NCI-H460 (cell line): ENCODE results near the gene PKD1L1. TPM values are rescaled to one million over a fixed set of nuclear protein-coding genes. Genes with fewer than 3 reads are reported as not detected.
"Not testable (repeated sequence)": the region's sequence is repeated elsewhere in the genome, so short reads cannot be mapped to it uniquely, and the experiment has no call there.

Experiments
- DNase-seq: peaks from one replicate; pipeline ENCODE4 v3.0.0-alpha.2; 2016; ENCODE audit warnings: low read depth; ENCODE audit errors: extremely low read depth
- total RNA-seq: library from RNA; depleted of rRNA; stranded (reverse); fragments of >200 nt; shearing (Covaris generic); gene quantifications from 2 replicates; pipeline ENCODE4 v1.2.3, GENCODE V29; 2014

PKD1L1 gene
- total RNA-seq, 1 experiment from 2014 or later = 0.05 TPM

- peak; percentile 23 for DNase-seq
These were observed 143.3 kb downstream of the PKD1L1 start for GRCh38 chr7:47804767-47805545.

GRCh38 chr7:47803846-47804245, 144.4 kb downstream of the PKD1L1 start:
- no peak for DNase-seq

GRCh38 chr7:47803025-47803424, 145.2 kb downstream of the PKD1L1 start:
- DNase-seq = no peak

GRCh38 chr7:47801423-47801822, 146.8 kb downstream of the PKD1L1 start:
- DNase-seq = no peak

DNA sequence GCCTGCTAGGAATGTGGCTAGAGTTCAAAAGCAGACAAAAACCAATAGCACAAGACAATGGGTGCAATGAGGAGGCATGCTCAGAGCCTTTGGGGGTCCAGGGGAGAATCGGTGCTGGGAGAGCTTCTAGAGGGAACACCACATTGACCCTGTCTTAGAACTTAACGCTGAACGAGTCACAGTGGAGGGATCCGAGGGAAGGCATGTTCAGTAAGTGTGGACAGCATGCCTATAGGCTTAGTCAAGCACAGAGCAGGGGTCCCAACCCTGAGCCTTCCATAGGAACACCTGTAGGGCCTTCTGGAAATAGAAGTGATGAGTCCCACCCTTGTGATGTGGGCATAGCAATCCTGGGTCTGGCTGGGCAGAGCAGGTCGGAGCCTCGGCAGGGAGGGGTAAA, 148.7 kb downstream of the PKD1L1 start:
- no peak for DNase-seq

- DNase-seq = no peak
These were observed 151.9 kb downstream of the PKD1L1 start for GRCh38 chr7:47796347-47796746.

DNA sequence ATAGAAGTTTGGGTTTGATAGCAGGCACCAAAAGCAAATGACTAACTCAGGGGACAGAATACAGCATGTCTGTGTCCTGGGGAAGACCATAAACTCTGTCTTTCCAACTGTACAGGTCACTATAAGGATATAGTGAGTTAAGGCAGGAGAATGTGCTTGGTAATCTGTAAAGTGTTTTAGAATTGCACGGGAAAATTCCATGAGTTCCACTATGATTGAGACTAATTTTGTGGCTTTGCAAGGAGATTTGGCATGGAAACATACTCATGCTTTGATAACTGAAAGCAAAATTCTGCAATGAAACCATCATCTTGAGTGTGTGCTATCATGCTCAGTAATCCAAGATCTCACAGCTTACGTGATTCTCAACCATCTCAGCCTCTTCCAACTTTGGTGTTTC, 152.6 kb downstream of the PKD1L1 start:
- DNase-seq = no peak

- DNase-seq = not testable (repeated sequence)
These were observed 153.1 kb downstream of the PKD1L1 start for GRCh38 chr7:47795126-47795525.

GRCh38 chr7:47794016-47794415, 154.2 kb downstream of the PKD1L1 start:
- DNase-seq = no peak

DNA sequence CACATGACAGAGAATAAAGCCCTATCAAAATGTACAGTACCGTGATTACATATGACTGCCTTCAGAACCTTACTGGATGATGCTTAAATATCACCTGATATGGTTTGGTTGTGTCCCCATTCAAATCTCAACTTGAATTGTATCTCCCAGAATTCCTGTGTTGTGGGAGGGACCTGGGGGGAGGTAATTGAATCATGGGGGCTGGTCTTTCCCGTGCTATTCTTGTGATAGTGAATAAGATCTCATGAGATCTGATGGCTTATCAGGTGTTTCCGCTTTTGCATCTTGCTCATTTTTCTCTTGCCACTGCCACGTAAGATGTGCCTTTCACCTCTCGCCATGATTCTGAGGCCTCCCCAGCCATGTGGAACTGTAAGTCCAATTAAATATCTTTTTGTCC, 155.1 kb downstream of the PKD1L1 start:
- DNase-seq = not testable (repeated sequence)

GRCh38 chr7:47792521-47793121, 155.6 kb downstream of the PKD1L1 start:
- peak; percentile 28 for DNase-seq

DNA sequence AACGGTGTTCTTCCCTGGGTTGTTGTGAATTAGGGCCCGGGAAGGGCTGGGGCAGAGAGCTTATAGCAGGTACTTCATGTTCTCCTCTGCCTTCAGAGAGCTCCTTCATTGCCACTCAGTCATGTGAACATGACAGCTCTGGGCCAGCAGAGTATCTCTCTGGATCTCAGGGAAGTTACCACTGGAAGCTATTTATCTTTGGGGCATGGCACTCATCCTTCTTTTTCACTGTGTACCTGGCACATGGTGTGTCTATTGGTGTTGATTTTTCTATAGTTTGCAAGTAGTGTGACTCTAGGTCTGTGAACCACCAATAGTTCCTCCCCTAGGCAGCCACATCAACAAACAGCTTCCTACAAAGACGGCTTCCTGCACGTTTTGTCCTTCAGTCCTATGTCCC, 156.6 kb downstream of the PKD1L1 start:
- no peak for DNase-seq

- no peak for DNase-seq
These were observed 160.2 kb downstream of the PKD1L1 start for GRCh38 chr7:47788083-47788482.

- no peak for DNase-seq
These were observed 160.8 kb downstream of the PKD1L1 start for GRCh38 chr7:47787249-47788069.

GRCh38 chr7:47786557-47787248, 161.6 kb downstream of the PKD1L1 start:
- DNase-seq = peak; percentile 96

- DNase-seq = no peak
These were observed 162.2 kb downstream of the PKD1L1 start for GRCh38 chr7:47785923-47786556.

DNA sequence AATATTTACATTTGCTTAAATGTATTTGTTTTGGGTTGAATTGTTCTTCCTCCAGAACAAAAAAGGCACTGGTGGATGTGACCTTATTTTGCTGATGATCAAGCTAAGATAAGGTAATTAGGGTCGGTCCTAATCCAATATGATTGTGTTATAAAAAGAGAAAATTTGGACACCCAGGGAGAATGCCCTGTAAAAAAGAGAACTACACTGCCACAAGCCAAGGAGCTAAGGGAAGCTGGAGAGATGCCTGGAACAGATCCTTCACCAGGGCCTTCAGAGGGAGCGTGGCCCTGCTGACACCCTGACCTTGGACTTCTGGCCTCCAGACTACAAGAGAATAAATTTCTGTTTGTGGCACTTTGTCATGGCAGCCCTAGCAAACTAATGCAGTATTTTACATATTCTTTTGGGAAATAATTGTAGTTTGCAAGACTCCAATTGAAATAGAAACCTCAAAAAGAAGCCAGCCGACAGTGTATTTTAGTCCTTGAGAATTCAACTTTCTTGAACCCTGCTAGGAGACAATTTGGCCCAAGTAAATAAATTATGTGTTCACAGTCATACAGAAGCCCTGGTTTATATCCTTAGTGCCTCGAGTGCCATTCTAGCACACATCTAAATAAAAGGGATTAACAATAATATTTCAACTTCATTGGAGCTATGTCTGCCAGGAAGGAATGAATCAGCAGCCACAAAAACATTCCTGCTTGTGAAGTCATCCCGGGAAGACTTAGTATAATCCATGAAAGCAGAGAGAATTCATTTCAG, 164.6 kb downstream of the PKD1L1 start:
- DNase-seq = peak; percentile 87

DNA sequence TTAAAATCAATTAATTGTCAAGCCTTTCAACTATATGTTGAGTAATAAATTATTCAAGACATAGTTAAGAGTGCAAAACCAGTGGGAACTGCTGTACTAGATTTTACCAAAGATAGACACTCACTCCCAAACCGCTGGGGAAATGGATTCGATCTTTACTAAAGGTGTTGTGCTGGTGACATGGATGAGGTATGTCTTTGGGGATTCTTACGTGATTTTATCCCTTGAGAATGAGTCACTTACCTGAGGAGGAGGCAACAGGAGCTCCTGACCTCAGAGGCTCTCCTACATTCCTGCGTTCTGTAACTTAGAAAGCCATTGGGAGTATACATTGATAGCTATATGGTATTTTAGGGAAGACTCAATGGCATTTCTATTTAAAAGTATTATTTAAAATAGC, 165.5 kb downstream of the PKD1L1 start:
- no peak for DNase-seq

DNA sequence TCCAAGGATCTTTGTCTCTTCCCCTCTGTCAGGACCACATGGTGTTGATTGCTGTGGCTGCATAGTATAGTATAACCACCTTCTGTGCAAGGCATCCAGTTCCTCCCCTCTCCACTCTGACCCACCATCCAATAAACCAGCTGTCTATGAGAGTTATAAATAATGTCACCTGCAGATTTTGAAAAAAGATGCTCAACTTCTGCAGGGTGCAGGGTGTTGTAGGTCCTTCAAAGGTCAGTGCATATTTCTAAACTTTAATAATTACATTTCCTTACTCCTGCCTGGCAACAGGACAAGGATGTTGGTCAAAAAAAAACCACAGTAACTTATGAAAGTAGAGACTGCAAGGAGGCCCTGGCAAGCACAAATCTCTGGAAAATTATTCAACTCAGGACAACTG, 166.2 kb downstream of the PKD1L1 start:
- no peak for DNase-seq

GRCh38 chr7:47780555-47780954, 167.7 kb downstream of the PKD1L1 start:
- DNase-seq = no peak
